Astrocyte of the hippocampus (primary cell): Measurements from ENCODE around the gene CDS2.

Source experiments
- DNase-seq: peaks from one replicate; pipeline ENCODE4 v3.0.0; 2011; ENCODE audit warnings: low read depth, low spot score

The CDS2 gene

GRCh38 chr20:5153612-5154542 is 27.1 kb downstream of the CDS2 start:
- DNase-seq, result peak; percentile 40

- no peak for DNase-seq
Observed at GRCh38 chr20:5154543-5154925, 27.7 kb downstream of the CDS2 start.

DNA sequence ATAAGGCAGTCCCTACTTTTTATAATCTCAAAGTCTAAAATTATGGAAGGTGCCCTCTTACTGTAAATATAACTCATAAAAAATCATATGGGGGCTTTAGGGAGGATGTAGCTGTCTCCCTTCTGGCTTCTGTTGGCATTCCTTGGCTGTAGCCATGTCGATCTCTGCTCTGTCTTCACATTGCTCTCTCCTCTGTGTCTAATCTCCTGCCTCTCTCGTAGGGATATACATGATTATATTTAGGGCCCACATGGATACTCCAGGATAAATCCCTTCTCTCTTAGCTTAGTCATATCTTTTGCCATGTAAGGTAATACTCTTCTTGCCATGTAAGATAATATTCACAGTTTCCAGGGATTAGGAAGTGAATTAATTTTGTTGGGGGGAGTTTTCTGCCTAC is 28.6 kb downstream of the CDS2 start:
- no peak for DNase-seq

DNA sequence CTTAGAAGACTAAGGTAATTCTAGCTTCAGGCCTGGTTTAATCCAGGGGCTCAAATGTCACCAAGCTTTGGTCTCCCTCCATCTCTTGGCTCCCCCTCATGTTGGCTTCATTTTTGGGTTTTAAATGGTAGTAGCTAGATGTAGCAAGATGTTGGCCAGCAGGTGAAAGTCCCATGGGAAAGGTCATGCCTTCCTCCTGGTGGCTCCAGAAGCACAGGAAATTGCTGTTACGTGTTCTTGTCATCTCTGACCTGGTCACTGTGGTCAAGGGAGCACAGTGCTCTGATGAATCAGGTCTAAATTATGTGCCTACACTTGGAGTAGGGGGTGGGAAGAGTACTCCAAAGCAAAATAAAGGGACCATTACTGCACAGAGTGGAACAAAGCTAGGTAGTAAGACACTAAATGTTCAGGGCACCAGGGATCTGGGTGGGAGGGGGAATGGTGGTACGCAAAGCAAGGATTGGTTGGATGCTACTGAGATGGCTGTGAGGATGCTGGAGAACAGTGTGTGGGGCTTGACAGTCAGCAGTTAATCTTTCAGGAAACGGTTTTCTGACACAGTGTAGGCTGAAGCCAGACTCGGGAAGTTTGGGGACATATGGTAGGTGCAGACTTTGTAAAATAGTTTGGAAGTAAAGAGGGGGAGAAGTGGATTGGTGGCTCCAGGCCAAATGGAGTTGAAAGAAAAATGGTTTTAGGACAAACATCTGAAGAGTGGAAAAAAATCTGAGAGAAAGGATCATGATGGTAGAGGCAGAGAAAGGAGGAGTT is 30.1 kb downstream of the CDS2 start:
- peak; percentile 27 for DNase-seq

- no peak for DNase-seq
Observed at GRCh38 chr20:5159928-5160327, 33.1 kb downstream of the CDS2 start.

GRCh38 chr20:5160882-5161281 is 34.1 kb downstream of the CDS2 start:
- no peak for DNase-seq

DNA sequence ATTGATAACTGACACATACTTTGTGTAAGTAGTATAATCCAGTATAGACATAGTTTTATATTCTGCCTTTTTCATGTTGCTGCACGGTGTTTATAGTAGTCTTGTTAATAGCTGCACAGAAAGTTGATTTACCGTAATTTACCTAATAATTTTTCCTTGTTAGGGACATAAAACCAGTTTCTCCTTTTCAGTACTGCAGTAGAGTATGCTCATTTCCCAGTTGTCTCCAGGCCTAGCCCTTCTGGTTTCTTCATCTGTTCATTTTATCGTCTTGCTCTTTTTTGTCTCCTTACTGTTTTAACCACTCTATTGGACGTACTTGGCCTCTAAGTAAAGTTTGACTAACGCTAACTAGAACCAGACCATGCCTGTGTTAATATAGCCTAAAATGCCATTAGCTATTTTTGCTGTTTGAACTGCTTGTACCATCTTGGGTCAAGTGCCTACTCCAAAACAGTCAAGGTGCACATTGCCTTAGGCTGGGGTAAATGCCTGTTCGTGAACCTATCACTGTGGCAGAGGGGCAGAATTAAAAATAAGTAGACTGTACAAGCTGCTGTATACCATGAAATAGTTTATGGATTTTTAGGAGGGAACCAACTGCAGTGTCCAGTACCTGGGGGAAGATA is 34.8 kb downstream of the CDS2 start:
- no peak for DNase-seq

DNA sequence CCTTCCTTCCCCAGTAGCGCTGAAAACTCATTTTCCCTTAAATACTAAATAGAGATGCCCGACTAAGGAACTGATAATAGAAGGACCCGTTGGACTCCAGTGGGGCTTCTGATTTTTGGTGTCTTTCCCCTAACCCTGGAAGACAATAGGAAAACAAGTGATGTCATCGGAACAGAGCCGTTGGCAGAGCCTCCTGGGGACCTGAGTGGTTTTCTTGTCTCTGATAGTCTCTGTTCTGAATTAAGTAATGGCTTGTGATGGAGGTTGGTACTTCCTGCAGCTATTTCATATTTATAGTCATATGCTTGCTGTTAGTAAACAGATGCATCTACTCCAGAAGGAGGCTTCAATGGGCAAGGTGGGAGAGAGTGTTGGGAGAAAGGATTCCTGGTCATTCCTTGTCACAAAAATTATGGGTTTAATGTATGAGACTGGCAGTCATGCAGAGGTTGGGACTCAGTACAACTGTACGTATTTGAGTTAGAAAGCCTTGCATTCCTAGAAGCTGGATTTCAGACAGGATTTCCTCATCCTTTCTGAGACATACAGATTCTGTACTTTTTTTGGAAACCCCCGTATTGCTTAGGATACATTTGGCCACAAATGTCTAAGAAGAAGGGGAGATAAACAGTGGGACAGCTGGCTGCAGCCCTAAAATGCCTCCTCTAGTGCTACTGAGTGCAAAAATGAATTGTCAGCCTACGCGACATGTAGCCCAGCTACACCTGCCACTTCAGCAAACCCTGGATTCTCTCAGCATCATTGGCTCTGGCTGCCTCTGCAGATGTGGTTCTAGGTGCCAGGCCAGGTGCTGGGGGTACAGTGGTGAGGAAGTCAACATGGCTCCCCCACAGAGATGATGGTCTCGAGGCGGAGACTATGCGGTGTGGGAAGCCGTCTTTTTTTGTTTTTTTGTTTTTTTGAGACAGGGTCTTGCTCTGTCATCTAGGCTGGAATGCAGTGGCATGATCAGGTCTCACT is 38.1 kb downstream of the CDS2 start:
- DNase-seq, result no peak

DNA sequence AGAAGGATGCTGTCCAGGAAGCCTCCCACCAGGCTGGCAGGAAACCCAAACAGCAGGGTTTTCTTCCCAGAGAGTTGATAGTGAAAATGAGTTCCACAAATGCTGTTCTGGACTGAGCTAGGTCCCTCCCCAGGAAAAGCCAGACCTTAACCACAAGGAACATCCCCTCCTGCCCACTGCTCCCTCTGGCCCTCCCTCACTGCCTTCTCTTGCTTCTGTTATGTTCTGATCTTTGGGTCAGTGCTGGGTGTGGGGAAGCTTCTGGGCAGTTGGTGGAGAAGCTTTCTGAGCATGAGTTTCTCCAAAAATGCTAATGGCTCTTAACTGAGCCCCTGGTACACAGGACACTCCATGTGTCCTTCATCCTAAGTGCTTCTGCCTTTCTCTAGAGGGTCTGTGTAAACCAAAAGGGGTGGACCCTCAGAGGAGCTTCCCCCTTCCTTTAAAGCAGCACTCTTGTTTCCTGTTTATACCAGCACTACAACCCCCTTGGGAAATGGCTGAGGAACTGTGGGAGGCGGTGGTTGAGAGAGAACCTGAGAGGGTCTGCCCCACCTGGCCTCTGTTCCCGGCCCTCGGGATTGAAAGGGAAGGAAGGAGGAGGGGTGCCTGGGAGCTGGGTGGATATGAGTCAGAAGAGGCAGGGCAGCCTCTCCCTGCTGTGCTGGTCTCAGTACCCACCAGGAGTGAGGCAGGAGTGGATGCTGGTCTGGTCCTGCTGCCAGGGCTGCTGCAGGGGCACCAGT is 42.0 kb downstream of the CDS2 start:
- peak; percentile 62 for DNase-seq

DNA sequence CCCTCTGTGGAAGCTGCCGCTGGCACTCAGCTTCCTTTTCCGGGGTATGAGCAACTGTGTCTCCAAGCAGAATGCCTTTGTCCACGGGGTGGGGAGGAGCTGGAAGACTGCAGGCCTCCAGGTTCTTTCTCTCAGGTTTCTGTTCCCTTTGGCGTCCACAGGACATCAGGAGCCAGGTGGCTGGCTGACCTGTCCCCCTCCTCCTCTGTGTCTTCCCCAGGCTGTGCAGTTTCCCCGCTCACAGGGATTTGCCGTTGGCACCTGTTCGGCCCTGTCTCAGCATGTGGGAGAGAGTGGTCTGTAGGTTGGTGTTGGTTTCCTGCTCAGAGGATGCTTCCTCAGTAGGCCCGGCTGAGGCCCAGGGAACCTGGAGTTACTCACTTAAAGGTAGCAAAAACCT is 43.5 kb downstream of the CDS2 start:
- DNase-seq, result no peak

DNA sequence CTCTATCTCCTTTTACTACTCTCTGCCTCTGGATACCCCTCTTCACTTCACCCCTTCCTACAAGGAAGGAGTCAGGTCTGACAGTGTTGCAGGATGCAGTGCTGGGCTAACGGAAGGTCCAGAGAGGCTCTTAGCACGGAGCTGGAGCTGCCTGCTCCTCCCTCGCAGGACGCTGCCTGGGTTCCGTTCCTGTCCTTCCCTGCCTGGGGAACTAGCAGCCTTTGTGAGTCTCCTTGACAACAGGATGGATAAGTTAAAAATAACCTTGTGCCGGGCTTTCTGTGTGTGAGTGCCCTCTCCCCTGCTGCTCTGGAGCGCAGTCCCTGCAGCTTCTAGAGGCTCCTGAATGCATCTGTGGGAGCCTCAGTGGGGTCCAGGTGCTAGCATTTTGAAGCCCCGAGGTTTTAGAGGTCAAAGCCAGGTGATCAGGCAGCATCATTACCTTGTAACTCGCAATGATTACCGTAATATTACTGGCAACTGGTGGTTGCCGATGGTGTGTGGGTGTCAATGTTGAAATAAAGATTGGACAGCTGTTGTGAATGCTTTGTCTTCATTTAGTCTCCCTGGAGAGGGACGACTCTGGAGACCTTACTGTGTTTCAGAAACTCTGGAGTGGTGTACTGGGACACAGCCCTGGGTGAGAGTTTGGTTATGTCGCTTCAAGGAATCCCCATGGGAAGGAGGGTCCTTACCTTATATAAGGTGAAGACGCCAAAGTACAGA is 44.4 kb downstream of the CDS2 start:
- peak; percentile 42 for DNase-seq

DNA sequence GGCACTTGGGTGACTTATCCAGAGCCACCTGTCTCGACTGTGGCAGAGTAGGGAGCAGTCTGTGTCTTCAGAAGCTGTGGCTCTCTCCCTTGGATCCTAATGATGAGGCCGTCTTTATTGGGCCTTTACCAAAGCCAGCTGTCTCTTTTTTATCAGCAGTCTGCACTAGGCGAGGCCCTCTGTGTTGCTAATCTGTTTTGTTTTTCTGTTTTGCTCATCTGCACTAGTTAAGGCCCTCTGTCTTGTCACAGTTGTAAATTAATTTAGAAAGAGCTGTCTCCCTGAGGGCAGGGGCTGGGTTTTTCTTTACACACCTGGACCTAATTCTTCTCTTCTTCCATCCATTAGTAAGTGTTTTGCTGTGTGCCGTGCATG is 45.0 kb downstream of the CDS2 start:
- no peak for DNase-seq

DNA sequence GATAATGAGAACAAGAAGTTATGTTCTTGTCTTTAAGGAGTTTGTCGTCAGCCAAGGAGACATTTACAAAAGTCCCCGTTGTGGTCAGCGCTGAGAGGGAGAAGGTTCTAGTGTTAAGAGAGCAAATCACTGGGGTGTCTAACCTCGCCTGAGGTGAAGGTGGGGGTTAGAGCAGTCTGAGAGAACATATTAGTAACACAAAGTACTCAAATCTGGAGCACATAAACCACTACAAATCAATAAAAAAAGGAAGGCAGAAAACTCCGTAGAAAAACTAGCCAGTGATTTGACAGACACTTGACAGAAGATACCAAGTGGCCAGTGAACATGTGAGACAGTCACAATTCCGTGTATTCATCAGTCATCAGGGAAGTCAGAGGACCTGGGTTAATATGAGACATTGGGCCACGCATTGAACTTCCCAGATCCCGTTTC is 45.4 kb downstream of the CDS2 start:
- no peak for DNase-seq

- DNase-seq, result no peak
Observed at GRCh38 chr20:5172903-5173463, 46.2 kb downstream of the CDS2 start.

GRCh38 chr20:5173751-5174150 is 46.9 kb downstream of the CDS2 start:
- no peak for DNase-seq

- no peak for DNase-seq
Observed at GRCh38 chr20:5177071-5177470, 50.3 kb downstream of the CDS2 start.

GRCh38 chr20:5178046-5178445 is 51.2 kb downstream of the CDS2 start:
- no peak for DNase-seq

DNA sequence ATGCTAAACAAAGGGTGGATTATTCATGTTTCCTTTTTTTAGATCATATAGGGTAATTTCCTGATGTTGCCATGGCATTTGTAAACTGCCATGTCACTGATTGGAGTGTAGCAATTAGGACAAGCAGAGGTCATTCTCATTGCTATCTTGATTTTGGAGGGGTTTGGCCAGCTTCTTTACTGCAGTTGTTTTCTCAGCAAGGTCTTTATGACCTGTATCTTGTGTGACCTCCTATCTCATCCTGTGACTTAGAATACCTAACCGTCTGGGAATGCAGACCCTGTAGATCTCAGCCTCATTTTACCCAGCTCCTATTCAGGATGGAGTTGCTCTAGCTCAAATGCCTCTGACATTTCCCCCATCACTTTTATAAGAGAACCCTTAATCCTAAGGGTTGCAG is 53.6 kb downstream of the CDS2 start:
- no peak for DNase-seq

DNA sequence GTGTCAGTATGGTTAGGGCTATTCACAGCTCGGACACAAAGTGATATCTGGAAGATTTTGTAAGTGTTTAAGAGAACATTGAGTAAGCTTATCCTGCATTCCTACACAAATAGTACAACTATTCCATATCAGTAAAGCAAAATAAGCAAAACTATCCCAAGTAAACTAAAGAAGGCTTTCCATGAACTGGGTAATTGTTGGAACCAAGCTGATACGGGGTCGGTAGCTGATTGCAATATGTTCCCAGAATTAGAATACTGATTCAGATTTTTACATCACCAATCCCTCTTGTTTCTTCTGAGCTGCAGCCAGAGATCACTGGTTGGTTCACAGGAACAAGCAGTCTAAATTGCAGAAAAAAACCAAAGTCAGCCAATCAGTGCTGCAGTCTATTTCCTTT is 54.1 kb downstream of the CDS2 start:
- no peak for DNase-seq

- DNase-seq, result no peak
Observed at GRCh38 chr20:5181492-5181891, 54.7 kb downstream of the CDS2 start.
